GM13977 (cell line): Measurements from ENCODE around the gene RNF187.

Experiments
- DNase-seq: peaks from one replicate; pipeline ENCODE4 v3.0.0; 2012; ENCODE audit warnings: low spot score
- in situ Hi-C: fragments of 300-500 bp; cut with MboI; formaldehyde crosslinking; loops from one replicate; pipeline ENCODE4 v1.12.0; 2022; ENCODE audit warnings: low sequenced_read_pairs, low pct_unique_long_range_greater_than_20kb, mixed read lengths, inconsistent platforms; ENCODE audit not compliant: unreplicated experiment
- TF ChIP-seq, protein P1 (sequence below): IDR thresholded peaks from 2 replicates; pipeline ENCODE4 v1.5.1; 2012; ENCODE audit warnings: mild to moderate bottlenecking, control low read depth; ENCODE audit not compliant: insufficient read depth; ENCODE audit errors: extremely low read depth, missing control alignments

The RNF187 gene

DNA sequence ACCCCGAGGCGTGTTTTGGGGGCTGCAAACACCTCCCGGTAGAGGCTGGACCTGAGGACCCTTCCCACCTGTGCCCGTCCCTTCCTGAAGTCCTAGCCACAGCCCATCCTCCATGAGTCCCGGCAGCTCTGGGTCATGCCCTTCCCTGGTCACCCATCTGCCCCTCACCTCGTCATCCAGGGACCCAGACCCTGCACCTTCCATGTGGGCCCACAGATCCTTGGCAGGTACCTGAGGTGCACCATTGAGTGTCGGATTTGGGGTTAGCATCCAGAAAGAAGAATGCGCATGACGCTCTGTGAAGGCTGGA, 6.8 kb downstream of the RNF187 start:
- no peak for DNase-seq
- TF ChIP-seq, protein P1, sequence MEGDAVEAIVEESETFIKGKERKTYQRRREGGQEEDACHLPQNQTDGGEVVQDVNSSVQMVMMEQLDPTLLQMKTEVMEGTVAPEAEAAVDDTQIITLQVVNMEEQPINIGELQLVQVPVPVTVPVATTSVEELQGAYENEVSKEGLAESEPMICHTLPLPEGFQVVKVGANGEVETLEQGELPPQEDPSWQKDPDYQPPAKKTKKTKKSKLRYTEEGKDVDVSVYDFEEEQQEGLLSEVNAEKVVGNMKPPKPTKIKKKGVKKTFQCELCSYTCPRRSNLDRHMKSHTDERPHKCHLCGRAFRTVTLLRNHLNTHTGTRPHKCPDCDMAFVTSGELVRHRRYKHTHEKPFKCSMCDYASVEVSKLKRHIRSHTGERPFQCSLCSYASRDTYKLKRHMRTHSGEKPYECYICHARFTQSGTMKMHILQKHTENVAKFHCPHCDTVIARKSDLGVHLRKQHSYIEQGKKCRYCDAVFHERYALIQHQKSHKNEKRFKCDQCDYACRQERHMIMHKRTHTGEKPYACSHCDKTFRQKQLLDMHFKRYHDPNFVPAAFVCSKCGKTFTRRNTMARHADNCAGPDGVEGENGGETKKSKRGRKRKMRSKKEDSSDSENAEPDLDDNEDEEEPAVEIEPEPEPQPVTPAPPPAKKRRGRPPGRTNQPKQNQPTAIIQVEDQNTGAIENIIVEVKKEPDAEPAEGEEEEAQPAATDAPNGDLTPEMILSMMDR: no peak
- in situ Hi-C loops: no loop called here

DNA sequence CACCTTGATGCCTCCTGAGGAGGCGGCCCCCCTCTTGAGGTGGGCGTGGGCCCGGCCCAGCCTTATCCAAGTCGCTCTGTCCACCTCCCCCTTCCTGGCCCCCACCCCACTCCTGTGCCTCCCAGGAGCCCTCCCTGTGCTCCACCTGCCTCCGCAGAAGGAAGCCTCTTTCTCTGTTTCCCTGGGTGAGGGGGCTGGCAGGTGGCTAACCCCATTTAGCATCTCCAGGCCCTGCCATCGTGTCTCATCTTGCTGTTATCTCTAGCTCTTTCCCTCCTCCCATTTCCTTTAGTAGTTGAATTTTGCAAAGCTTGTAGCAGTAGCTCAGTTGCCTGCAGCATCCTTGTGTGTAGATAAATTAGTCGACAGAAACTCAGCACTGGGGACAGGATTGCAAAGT, 7.2 kb downstream of the RNF187 start:
- in situ Hi-C loops: no loop called here
- TF ChIP-seq, protein P1: no peak
- DNase-seq: no peak

DNA sequence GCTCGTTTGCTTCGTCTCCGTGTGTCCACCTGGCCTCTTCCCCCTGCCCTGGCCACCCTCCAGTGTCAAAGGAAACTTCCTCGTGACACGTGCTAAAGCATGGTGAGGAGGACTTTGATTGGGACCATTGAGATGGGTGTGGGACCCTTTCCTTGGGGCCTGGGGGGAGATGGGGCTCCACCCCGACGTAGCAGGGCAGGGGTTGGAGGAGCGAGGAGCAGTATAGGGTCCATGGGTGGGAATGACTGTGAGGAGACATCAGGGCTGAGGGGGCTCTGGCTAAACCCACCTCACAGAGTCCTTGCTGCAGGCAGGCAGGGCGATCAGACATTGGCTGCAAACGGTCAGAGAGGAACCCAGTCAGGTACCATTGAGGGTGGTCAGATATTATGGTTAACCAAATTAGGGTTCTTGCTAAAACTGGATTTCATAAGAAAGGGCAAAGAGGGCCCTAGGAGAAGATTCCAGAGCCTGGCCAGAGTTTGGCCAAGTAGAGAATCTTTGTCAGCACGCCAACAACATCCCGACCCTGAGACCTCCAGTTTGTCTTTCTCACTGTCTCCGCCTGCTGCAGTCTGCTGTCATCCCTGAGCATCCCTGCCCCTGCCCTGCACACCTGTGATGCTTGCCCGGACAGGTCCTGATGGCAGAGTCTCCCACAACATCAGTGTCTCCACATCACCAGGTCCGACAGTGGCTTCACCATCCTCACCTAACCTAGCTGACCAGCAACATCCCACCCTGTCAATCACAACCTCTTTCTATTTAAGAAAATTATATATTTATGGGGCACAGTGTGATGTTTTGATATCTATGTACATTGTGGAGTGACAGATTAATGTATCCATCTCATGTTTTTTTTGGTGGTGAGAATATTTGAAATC, 8.0 kb downstream of the RNF187 start:
- DNase-seq: no peak
- TF ChIP-seq, protein P1: no peak
- in situ Hi-C loops: no loop called here

- DNase-seq: no peak
- TF ChIP-seq, protein P1: no peak
- in situ Hi-C loops: no loop called here
Measured at GRCh38 chr1:228496084-228496483, 8.9 kb downstream of the RNF187 start.

- TF ChIP-seq, protein P1: no peak
- DNase-seq: no peak
- in situ Hi-C loops: no loop called here
Measured at GRCh38 chr1:228496494-228496893, 9.3 kb downstream of the RNF187 start.

DNA sequence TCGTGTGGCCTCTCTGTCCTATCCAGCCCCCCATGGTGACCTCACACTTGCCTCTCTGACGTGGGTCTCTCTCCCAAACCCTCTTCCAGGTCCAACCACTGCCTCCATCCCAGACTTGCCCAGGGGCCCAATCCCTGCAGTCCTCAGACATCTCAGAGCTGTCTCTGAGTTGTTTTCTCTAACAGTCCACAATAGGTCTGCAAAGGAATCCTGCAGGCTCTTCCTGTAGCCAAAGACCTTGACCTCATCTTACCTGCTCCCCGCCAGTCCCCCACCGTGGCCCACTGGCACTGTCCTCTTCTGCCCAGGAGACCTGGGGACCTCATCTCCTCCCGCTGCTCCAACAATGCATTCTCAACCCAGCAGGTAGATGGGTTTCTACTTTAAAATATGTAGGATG, 10.0 kb downstream of the RNF187 start:
- TF ChIP-seq, protein P1: no peak
- no peak for DNase-seq
- in situ Hi-C loops: no loop called here

- TF ChIP-seq, protein P1: no peak
- in situ Hi-C loops: no loop called here
- DNase-seq: no peak
Measured at GRCh38 chr1:228497817-228498216, 10.6 kb downstream of the RNF187 start.
